Raji (cell line): ENCODE measurements around the gene FOXRED2.

Source experiments
- POLR2A ChIP-seq: IDR thresholded peaks from 2 replicates; pipeline ENCODE4 v1.6.1; 2011; ENCODE audit warnings: low read depth, low read length, control low read depth; ENCODE audit not compliant: insufficient read depth

The FOXRED2 gene

GRCh38 chr22:36463783-36464184 lies 43.1 kb downstream of the FOXRED2 start:
- TF ChIP-seq POLR2A = no peak

- TF ChIP-seq POLR2A = no peak
Measured at GRCh38 chr22:36461665-36462649, 44.9 kb downstream of the FOXRED2 start.

GRCh38 chr22:36460202-36460601 lies 46.6 kb downstream of the FOXRED2 start:
- TF ChIP-seq POLR2A = no peak

- TF ChIP-seq POLR2A = no peak
Measured at GRCh38 chr22:36457688-36458450, 49.0 kb downstream of the FOXRED2 start.

GRCh38 chr22:36456464-36456845 lies 50.4 kb downstream of the FOXRED2 start:
- no peak for TF ChIP-seq POLR2A

- TF ChIP-seq POLR2A = no peak
Measured at GRCh38 chr22:36455571-36456463, 51.0 kb downstream of the FOXRED2 start.

- no peak for TF ChIP-seq POLR2A
Measured at GRCh38 chr22:36454916-36455570, 51.8 kb downstream of the FOXRED2 start.

GRCh38 chr22:36453855-36454378 lies 52.9 kb downstream of the FOXRED2 start:
- TF ChIP-seq POLR2A = no peak

- 0 out of 2 replicates have a peak, but pooled peaks have one; percentile 2 for TF ChIP-seq POLR2A
Measured at GRCh38 chr22:36452250-36452977, 54.4 kb downstream of the FOXRED2 start.

GRCh38 chr22:36449596-36450175 lies 57.2 kb downstream of the FOXRED2 start:
- no peak for TF ChIP-seq POLR2A

- no peak for TF ChIP-seq POLR2A
Measured at GRCh38 chr22:36447632-36448031, 59.2 kb downstream of the FOXRED2 start.

GRCh38 chr22:36445158-36445668 lies 61.6 kb downstream of the FOXRED2 start:
- no peak for TF ChIP-seq POLR2A
